Testis (tissue), 3 donors: ENCODE data around the gene EEF1AKMT1. TPM values are rescaled to one million over a fixed set of nuclear protein-coding genes. Genes with fewer than 3 reads are reported as not detected.
A peak's percentile ranks its signal among the peaks of the same experiment; 100 is the strongest.

Experiments
- DNase-seq: peaks from one replicate; pipeline ENCODE4 v3.0.0-alpha.2; 2019
- H3K27ac ChIP-seq, 2 donors: fragments of 200-600 bp; sonication (generic); one replicate each; pipeline ENCODE4 v1.5.1; 2019
- H3K27me3 ChIP-seq: fragments of 200-600 bp; sonication (generic); one replicate; pipeline ENCODE4 v1.5.1; 2019
- H3K36me3 ChIP-seq: fragments of 200-600 bp; sonication (generic); one replicate; pipeline ENCODE4 v1.5.1; 2017; ENCODE audit warnings: low read depth; ENCODE audit errors: missing control alignments
- H3K4me1 ChIP-seq: fragments of 200-600 bp; sonication (generic); one replicate; pipeline ENCODE4 v1.5.1; 2019
- H3K4me3 ChIP-seq, 2 donors: fragments of 200-600 bp; sonication (generic); one replicate each; pipeline ENCODE4 v1.5.1; 2017 to 2019
- H3K9me3 ChIP-seq: fragments of 200-600 bp; sonication (generic); one replicate; pipeline ENCODE4 v1.5.1; 2017
- CTCF ChIP-seq, 3 experiments: fragments of 450-650 bp in 2 of 3; fragments of 200-600 bp in 1 of 3; sonication (generic) in 1 of 3; IDR thresholded peaks; one replicate each; pipeline ENCODE4 v1.5.1; 2016 to 2019; ENCODE audit warnings: antibody characterized with exemption in 3 of 3, mild to moderate bottlenecking in 2 of 3, moderate library complexity in 1 of 3
- POLR2A ChIP-seq: fragments of 450-650 bp; IDR thresholded peaks from one replicate; pipeline ENCODE4 v1.6.1; 2017; ENCODE audit warnings: antibody characterized with exemption, mild to moderate bottlenecking, moderate library complexity
- WGBS, 2 donors: methylation state at CpG; one replicate each; pipeline ENCODE4 v1.1.5; 2018; 5-methylcytosine and 5-hydroxymethylcytosine counted together
- intact Hi-C: fragments of 100-400 bp; cut with DNase I; formaldehyde crosslinking; loops from one replicate; pipeline ENCODE4 v1.15.1; 2023; ENCODE audit warnings: low total_unique reads
- polyA plus RNA-seq: library from polyadenylated mRNA; stranded (reverse); fragments of 350-450 nt; fragmentation: Illumina TruSeq; extraction: RNeasy Lipid Tissue Mini Kit (QIAGEN cat#74804); gene quantifications from one replicate; pipeline ENCODE4 v1.2.3, GENCODE V29; 2014; ENCODE audit warnings: low read depth, low replicate concordance; ENCODE audit not compliant: insufficient read depth
- total RNA-seq, 2 donors: library from RNA; depleted of rRNA; stranded (reverse); fragments of >200 nt; gene quantifications; one replicate each; pipeline ENCODE4 v1.2.3, GENCODE V29; 2016

The EEF1AKMT1 gene
- total and polyA plus RNA-seq, 3 donors from 2014 or later, result 5.8 to 8.0 (median 7.5) TPM

- Histone ChIP-seq H3K9me3 (no peaks in the 10 kb centered on the region), H3K36me3 (no peaks in the 10 kb centered on the region), H3K4me3 (no peak overlapping the region), H3K4me1 (peaks cover 11% of the 10 kb centered on the region), H3K27me3 (no peaks in the 10 kb centered on the region), H3K27ac (peak overlapping the region in 1 of 2 donors; percentile 78)
- intact Hi-C loops, result loop anchor here (10.0 kb wide), 2 partner anchors 99 to 209 kb away; no protein-coding TSS in a partner anchor
- 74 to 76% methylated on average over 6 of the region's 6 CpGs for WGBS, 2 donors
- no peak for DNase-seq
- TF ChIP-seq POLR2A, result no peak
- no peak for TF ChIP-seq CTCF (IDR thresholded peaks at IDR 0.05)
Observed at GRCh38 chr13:20715330-20715712, 58.4 kb downstream of the EEF1AKMT1 start.

- intact Hi-C loops, result loop anchor here (10.0 kb wide), 2 partner anchors 100 to 210 kb away; no protein-coding TSS in a partner anchor
- WGBS, 2 donors, result 52 to 66% methylated on average over 7 to 9 of the region's 9 CpGs
- H3K36me3 ChIP-seq, result no peaks in the 10 kb centered on the region
- peak overlapping the region; percentile 33 to 78 for H3K27ac ChIP-seq
- H3K4me1 ChIP-seq, result peaks cover 11% of the 10 kb centered on the region
- no peaks in the 10 kb centered on the region for H3K27me3 ChIP-seq
- H3K4me3 ChIP-seq, result no peak overlapping the region
- H3K9me3 ChIP-seq, result no peaks in the 10 kb centered on the region
- DNase-seq, result peak; percentile 71
- TF ChIP-seq POLR2A (no peak), CTCF (IDR thresholded peaks at IDR 0.05) (no peak)
Observed at GRCh38 chr13:20714563-20715329, 59.0 kb downstream of the EEF1AKMT1 start.

GRCh38 chr13:20714161-20714560, 59.6 kb downstream of the EEF1AKMT1 start:
- Histone ChIP-seq H3K9me3 (no peaks in the 10 kb centered on the region), H3K4me1 (peaks cover 11% of the 10 kb centered on the region), H3K27ac (peak overlapping the region; percentile 33 to 78), H3K4me3 (no peak overlapping the region), H3K27me3 (no peaks in the 10 kb centered on the region), H3K36me3 (no peaks in the 10 kb centered on the region)
- DNase-seq, result no peak
- 59 to 60% methylated on average over 8 of the region's 8 CpGs for WGBS, 2 donors
- intact Hi-C loops, result loop anchor here (10.0 kb wide), 2 partner anchors 101 to 211 kb away; no protein-coding TSS in a partner anchor
- TF ChIP-seq POLR2A (no peak), CTCF (IDR thresholded peaks at IDR 0.05) (no peak)

- intact Hi-C loops, result loop anchor here (10.0 kb wide), 2 partner anchors 101 to 211 kb away; no protein-coding TSS in a partner anchor
Observed at GRCh38 chr13:20713751-20714150, 60.0 kb downstream of the EEF1AKMT1 start.

More at GRCh38 chr13:20713751-20714150, 60.0 kb downstream of the EEF1AKMT1 start:
- H3K27me3 ChIP-seq, result no peaks in the 10 kb centered on the region
- 40 to 45% methylated on average over 11 of the region's 11 CpGs for WGBS, 2 donors
- H3K27ac ChIP-seq, result peak overlapping the region in 1 of 2 donors; percentile 78
- DNase-seq, result no peak
- TF ChIP-seq POLR2A, result no peak
- TF ChIP-seq CTCF (IDR thresholded peaks at IDR 0.05), result no peak
- H3K36me3 ChIP-seq, result no peaks in the 10 kb centered on the region
- H3K4me3 ChIP-seq, result no peak overlapping the region
- peaks cover 11% of the 10 kb centered on the region for H3K4me1 ChIP-seq
- H3K9me3 ChIP-seq, result no peaks in the 10 kb centered on the region
